NCI-H2227 (cell line): ENCODE measurements around the gene JAK3.

Experiments
- DNase-seq: peaks from one replicate; lab custom pipeline; 2025; ENCODE audit not compliant: unreplicated experiment; lab: John Stamatoyannopoulos, UW

JAK3 gene

DNA sequence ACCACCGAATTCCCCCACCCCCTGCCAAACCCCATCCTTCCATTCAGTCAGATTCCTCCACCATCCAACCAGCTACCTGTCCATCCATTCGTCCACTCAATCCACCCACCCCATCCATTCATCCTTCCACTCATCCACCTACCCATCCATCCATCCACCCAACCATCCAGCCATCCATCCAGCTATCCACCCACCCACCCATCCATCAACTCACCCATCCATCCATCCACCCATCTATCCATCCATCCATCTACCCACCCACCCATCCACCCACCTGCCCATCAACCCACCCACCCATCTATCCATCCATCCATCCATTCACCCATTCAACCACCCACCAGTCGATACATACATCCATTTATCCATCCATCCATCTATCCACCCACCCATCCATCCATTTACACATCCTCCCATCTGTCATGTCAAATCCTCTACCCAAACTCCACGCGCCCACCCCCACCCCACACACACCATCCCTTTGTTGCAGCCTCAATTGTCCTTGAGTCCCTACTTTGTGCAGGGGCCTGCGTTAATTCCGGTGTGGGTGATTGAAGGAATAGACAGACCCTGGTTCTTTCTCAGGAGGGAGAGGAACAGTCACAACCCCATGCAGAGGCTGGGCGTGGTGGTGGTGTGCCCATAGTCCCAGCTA lies 18.7 kb upstream of the JAK3 start:
- DNase-seq = no peak

DNA sequence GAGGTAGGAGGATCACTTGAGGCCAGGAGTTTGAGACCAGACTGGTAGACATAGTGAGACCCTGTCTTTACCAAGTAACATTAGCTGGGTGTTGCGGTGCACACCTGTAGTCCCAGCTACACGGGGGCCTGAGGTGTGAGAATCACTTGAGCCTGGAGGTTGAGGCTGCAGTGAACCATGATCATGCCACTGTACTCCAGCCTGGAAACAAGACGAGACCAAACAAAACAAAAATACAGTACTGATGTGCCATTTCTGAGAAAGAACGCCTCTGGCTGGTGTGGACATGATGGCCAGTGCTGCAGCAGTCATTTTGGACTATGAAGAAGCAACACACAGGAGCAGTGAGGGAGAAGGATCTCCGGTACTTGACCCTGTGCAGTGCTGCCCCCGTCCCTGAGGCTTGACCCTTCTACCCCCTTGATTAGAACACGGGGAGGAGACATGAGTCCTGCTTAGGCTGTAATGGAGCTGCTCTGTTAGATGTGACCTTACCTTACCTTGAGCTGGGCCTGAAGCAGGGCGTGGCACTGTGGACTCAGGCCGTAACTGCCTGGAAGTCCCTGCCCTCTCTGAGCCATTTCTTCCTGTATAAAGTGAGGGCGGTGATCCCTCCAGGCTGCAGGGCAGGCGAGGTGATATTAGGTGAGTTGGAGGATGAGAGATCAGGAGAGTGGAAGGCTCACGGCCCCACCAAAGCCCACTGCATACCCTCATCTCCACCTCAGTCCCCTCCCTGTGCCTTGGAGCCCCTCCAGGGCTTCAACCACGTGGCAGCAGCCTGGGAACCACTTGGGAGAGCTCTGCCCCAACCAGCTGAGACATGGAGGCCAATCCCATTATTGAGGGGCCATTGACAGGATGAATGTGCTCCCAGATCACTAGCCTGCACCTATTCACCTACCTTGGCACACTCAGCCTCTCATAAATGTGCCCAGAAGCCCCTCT lies 17.9 kb upstream of the JAK3 start:
- DNase-seq = no peak

DNA sequence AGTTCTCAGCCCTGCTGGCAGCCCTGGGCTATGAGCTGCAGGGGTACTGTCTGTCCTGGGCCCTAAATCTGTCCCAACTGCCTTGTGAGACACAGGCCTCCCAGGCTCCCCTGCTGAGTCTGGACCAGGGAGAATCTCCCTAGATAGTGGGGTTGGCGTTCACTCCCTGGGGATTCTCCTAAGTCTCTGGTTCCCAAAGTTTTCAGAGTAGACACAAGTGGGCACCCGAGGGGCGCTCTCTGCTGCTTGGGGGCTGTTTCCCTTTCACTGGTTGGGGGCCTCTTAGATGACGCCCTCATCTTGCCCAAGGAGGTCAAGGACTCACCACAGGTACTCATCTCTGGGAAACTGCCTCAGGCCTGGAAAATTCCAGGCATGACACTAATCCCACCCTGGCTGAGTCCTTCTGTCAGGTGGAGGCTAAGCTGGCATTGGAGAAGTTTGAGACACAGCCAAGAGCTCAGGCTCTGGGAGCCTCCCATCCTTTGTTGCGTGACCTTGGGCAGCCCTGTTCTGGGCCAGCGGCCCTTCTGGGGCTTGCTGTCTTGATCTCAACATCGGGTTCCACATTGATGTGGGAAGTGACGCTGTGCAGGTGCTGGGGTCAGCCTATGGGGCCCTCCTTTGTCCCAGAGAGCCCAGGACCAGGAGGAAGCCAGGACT lies 15.9 kb upstream of the JAK3 start:
- DNase-seq = no peak

DNA sequence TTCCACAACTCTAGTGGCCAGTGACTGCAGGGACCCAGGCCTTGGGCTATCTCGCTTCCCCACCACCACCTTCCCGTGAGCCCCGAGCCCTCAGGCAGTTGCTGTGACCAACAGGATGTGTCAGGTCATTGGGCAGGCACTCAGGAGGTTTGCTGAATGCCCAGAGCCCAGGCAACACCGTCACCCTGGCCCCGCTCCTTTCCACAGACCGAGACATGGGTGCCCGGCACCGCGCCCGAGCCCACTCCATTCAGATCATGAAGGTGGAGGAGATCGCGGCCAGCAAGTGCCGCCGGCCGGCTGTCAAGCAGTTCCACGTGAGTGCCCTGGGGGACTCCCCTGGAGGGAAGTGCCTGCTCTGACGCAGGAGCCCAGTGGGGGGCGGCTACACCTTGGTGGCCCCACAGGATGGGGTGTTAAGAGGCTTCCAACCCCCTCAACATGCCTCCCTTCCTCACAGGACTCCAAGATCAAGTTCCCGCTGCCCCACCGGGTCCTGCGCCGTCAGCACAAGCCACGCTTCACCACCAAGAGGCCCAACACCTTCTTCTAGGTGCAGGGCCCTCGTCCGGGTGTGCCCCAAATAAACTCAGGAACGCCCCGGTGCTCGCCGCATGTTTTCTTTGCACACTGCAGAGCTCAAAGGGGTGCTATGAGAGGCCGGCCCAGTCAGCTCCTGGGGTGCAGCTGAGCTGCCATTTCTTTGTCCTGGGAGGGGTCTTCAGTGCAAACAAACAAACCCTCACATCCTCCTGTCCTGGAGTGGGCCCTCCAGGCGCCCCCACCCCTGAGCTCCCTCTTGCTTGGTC lies 15.1 kb upstream of the JAK3 start:
- DNase-seq = no peak

DNA sequence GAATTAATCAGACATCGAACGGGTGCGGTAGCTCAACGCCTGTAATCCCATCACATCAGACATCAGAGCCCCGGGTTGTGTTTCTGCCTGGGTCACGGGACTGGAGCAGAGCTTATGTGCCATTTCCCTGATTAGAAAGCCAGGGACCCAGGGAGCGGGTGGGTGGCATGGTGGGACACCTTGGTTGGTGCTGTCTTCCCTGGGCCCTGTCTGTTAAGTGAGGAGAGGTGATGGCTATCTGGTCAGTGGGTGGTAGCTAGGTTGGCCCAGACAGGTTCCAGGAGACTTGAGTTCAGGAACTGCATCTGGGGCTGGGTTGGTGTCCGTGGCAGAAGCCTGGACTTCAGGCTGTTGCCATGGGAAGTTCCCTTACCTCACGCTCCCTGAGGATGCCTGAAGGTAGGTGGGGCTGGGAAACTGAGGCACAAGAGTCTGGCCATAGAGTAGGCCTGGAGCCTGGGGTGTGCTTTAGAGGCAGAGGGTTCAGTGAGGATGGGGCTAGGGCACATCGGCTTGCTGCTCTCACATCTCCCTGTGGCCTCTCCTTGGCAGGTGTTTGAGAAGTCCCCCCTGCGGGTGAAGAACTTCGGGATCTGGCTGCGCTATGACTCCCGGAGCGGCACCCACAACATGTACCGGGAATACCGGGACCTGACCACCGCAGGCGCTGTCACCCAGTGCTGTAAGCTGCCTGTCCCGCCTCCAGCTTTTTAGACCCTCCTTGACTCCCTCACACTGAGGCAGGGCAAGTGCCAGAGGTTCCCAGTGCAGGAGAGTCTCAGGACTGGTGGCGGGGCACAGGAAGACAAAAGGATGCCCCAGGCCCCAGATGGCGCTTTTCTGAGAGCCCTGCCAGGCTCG lies 14.0 kb upstream of the JAK3 start:
- no peak for DNase-seq

GRCh38 chr19:17860993-17861360 lies 13.2 kb upstream of the JAK3 start:
- DNase-seq = no peak

DNA sequence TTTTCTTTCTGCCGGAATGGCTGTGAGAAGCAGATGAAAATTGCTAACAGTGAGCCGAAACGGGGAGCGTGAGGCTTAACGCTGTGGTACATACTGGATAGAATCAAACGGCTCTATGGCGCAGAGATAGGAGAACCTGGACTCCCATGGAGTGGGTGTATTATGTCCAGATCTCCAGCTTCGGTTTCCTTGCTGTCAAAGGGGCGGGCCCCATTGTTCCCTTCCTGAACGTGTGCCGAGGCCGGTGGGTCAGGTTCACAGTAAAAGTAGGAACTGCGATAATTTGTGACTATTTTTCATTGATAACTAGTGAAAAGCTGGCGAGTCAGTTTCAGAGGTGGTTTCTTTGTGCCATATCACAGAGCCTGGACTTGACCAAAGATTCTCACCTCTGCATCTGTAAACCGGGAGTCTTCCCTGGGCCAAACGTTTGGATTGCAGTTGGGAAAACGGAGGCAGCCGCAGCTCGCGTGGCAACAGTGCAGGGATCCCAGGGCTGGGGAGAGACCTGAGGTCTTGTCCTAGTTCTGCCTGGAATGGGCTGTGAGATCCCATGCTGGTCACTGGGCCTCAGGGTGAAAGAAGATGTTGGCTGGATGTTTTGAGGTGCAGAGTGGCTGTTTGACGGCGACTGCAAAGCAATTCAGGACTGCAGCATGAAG lies 12.7 kb upstream of the JAK3 start:
- DNase-seq = no peak

DNA sequence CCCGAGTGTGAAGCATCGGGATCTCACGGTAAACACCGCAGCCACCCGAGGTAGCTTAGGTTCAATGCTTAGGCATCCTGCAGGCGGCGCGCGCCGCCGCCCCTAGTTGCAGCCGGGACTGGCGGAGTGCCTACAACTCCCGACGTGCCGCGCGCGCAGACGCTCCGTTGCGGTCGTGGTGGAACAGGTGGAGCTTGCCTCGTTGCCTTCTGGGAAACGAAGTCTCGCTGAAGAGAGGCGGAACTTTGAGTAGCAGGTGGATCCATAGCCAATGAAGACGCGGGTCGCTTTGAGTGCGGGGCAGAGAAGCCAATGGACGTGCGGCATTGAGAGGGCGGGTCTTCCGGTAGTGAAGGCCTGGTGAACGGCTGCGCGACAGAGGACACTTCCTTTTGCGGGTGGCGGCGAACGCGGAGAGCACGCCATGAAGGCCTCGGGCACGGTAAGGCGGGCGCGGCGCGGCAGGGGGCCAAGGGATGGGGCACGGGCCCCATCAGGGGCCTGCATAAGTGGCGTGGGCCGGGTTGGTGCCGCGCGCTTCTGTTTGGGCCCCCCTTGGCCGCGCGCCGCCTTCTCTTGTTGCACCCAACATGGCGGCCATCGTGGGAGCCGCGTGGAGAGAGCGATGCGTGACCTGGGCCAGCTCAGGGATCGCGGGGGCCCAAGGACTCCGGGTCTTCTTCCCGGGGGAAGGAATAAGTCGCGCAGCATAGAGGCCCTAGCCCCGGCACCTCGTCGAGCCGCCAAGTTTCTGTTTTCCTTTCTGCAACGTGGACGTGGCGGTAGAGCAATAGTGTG lies 11.9 kb upstream of the JAK3 start, which contains the start of gene RPL18A:
TSS of gene RPL18A (plus strand) at position 378 of the 798 bp plus-strand sequence. CDS start at position 425, 47 bp downstream.
- peak; percentile 98 for DNase-seq

DNA sequence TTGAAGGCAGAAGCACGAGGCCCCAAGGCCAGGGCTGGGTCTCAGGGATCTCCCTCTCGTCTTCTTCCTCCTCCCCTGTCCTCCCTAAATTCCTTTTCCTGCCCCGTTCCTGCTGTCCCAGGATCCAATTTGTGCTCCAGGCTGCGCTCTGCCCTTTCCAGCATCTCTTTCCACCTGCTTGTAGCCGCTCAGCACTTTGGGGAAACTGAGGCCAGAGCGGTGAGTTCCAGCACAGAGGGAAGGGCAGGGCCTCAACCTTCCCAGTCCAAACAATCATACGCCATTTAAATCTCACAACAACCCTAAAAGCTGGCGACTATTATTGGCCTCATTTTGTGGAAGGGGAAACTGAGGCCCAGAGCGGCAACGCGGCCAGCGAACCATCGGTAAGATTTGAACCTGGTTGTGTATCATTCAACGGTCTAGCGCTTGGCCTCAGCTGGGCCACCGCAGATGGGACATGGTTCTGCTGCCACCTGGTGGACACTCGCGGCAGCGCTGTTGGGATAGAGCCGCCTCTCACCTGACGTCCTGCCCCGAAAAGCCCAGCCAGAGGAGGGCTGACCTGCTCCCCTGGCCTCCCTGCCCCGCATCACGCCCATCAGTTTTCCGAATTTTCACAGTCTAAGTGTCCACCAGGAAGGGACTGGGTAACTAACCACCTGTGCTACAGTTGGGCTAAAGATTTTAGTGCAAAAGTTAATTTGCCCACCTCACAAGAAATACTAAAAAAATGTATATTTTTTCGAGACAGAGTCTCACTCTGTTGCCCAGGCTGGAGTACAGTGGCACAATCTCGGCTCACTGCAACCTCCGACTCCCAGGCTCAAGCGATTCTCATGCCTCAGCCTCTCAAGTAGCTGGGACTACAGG lies 7.7 kb upstream of the JAK3 start:
- DNase-seq = peak; percentile 72

- no peak for DNase-seq
Observed at GRCh38 chr19:17854061-17854460, 6.3 kb upstream of the JAK3 start.

- DNase-seq = peak; percentile 29
Observed at GRCh38 chr19:17848595-17849292, 962 bp upstream of the JAK3 start.

DNA sequence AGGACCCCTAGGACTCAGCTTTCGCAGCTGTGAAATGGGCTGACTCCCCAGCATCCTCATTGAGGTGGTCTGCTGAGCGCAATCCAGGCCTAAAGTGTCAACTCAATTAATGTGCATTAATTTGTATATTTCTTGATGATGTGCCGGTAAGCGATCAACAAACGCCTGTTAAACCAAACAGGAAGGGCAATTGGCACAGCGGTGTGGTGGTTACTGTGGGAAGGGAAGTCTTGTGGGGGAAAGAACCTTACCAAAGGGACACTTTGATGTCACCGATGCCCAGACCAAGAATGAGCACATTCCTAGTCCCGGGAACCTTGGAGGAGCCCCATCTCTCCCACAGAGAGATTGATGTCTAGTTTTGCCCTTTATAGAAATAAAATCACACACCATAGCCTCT lies 1.6 kb downstream of the JAK3 start:
- no peak for DNase-seq

DNA sequence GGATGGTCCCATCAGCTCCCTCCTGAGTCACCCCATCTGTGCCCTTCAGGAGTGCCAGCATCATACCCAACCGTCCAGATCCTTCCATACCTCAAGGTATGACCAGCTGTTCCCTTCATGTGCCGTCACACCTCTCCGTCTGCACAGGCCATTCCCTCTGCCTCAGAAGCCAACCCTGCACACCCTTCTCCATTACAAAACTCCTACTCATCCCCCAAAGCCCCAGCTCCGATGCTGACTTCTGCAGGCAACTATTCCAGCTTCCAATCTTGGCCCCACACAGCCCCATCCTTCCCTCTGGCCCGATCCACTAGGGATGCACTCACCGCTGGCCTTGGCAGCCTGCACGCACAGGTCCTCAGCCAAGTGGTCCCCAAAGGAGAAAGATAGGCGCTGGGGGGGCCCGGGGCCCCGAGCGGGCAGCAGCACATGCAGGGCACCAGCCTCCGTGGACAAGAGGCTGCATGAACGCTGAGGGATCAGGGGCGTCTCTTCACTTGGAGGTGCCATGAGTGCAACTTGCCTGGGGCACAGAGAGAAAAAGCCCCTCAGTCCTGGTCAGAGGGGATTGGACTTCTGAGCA lies 3.8 kb downstream of the JAK3 start:
- no peak for DNase-seq

DNA sequence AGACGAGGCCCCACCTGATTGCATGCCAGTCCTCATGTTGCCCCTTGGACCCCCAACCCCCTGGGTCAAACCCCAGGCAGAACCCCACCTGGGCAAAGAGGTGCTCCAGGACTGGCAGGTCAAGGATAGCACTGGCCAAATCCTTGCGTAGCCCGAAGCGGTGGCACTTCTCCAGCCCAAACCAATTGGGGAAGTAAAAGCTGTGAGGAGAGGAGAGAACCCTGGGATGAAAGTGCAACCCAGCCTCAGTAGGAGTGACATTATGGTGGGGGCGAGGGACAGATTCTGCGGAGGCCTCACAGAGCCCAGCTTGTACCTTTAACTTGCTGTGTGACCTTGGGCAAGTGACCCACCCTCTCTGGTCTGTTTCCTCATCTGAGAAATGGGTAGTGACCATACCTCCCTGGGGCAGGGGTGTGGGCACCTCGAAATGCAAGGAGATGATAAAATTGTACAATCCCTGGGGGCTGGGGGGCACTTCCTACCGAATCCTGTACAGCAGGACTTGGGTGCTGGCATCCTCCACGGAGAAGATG lies 4.4 kb downstream of the JAK3 start:
- DNase-seq = no peak

GRCh38 chr19:17842663-17843291 lies 5.0 kb downstream of the JAK3 start:
- no peak for DNase-seq
